Measurements from ENCODE around the gene DPYSL5. TPM values are rescaled to one million over a fixed set of nuclear protein-coding genes. Genes with fewer than 3 reads are reported as not detected.

Gene DPYSL5
- total and polyA plus RNA-seq, 2 of the 8 experiments (the other 6 are each of a cell fraction or from before 2014, with no cell fraction given): 11.9 to 16.4 TPM

DNA sequence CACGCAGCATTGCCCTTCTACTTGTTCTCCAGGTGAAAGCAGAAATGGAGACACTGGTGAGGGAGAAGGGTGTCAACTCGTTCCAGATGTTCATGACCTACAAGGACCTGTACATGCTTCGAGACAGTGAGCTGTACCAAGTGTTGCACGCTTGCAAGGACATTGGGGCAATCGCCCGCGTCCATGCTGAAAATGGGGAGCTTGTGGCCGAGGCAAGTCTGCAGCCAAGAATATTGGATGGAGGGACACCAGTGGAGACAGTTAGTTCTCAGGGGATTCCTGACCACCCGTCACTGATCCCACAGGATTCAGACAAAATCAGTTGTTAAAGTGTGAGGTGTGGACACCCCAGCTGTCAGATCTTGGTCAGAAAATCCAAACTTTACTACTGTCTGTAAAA is 79.3 kb downstream of the DPYSL5 start:
- CTCF ChIA-PET (ENCODE audit: partially characterized antibody): interaction anchor here (0.7 to 4.6 kb wide), 5 partner anchors 12 to 85 kb away, joined by 3 to 34 read pairs (median 4); no protein-coding TSS in a partner anchor
- no peak for FAIRE-seq
- POLR2A ChIA-PET (ENCODE audit: partially characterized antibody): no interaction called here
- Histone ChIP-seq H2AK5ac (ENCODE audit: low read depth, low read length) (no peak overlapping the region), H3K4me2 (ENCODE audit: insufficient read depth in 1 of 2, low read depth in 2 of 2, low read length in 2 of 2) (no peak overlapping the region), H3K23ac (ENCODE audit: insufficient read length) (no peak overlapping the region), H2BK12ac (ENCODE audit: low read depth, low read length) (no peak overlapping the region), H2BK120ac (replicated peaks; ENCODE audit: low read depth, low read length) (no peak overlapping the region), H3K79me2 (ENCODE audit: control insufficient read depth in 1 of 2, insufficient read depth in 2 of 2, low read length in 2 of 2) (no peaks in the 10 kb centered on the region), H2BK20ac (ENCODE audit: low read length) (no peak overlapping the region), H3K18ac (ENCODE audit: extremely low read depth, low read length) (no peak overlapping the region), H3K9ac (replicated peaks in 1 of 4; ENCODE audit: extremely low read depth in 1 of 4, low read depth in 3 of 4, low read length in 3 of 4) (no peak overlapping the region), H3K27ac (ENCODE audit: low read depth, low read length) (no peak overlapping the region; the same call in 1 of the 2 replicates), H3K4ac (replicated peaks; ENCODE audit: insufficient read length, low read depth, low read length) (no peak overlapping the region), H4K20me1 (replicated peaks in 1 of 2; ENCODE audit: control insufficient read depth in 1 of 2, insufficient read depth in 2 of 2, low read length in 2 of 2) (no peaks in the 10 kb centered on the region), H3K4me3 (ENCODE audit: extremely low read depth in 1 of 4, insufficient read depth in 2 of 4, low read depth in 3 of 4, low read length in 4 of 4) (no peak overlapping the region), H2BK15ac (ENCODE audit: low read length) (no peak overlapping the region), H3K79me1 (ENCODE audit: low read depth, low read length) (no peaks in the 10 kb centered on the region), H3K27me3 (replicated peaks in 1 of 4; ENCODE audit: control insufficient read depth in 3 of 4, extremely low read depth in 1 of 4, insufficient read depth in 3 of 4, low read length in 3 of 4) (no peaks in the 10 kb centered on the region; a peak in 1 of 7 replicates), H4K91ac (replicated peaks; ENCODE audit: insufficient read length, low read length) (no peak overlapping the region), H3K36me3 (ENCODE audit: control insufficient read depth in 2 of 4, insufficient read depth in 4 of 4, low read length in 3 of 4) (no peaks in the 10 kb centered on the region; a peak in 1 of 8 replicates), H3K23me2 (ENCODE audit: low read depth, low read length) (no peaks in the 10 kb centered on the region), H3K56ac (replicated peaks; ENCODE audit: insufficient read length, low read depth, low read length) (no peak overlapping the region), H3K14ac (ENCODE audit: insufficient read length) (no peak overlapping the region), H3K4me1 (replicated peaks in 1 of 4; ENCODE audit: control insufficient read depth in 3 of 4, insufficient read depth in 4 of 4, low read length in 3 of 4) (peaks cover 0 to 8% (median 5%) of the 10 kb centered on the region in 4 experiments; a peak in 5 of 7 replicates), H2AFZ (ENCODE audit: low read length) (no peak overlapping the region), H3K9me3 (ENCODE audit: insufficient read depth in 2 of 2, low read depth in 1 of 2, low read length in 1 of 2) (no peaks in the 10 kb centered on the region), H4K5ac (ENCODE audit: insufficient read length, low read depth, low read length) (no peak overlapping the region), H4K8ac (ENCODE audit: extremely low read depth, insufficient read depth, low read length) (no peak overlapping the region), H2BK5ac (ENCODE audit: low read depth, low read length) (no peak overlapping the region)
- no peak for DNase-seq (ENCODE audit: low read depth in 1 of 2, low spot score in 2 of 2)
- no peak for TF ChIP-seq SRF (IDR thresholded peaks at IDR 0.05; ENCODE audit: low read depth, low read length)
- no peak for TF ChIP-seq TBP (IDR thresholded peaks at IDR 0.05; ENCODE audit: low read depth, low read length)
- TF ChIP-seq KDM1A (IDR thresholded peaks at IDR 0.05; ENCODE audit: borderline replicate concordance, low read length): no peak
- no peak for TF ChIP-seq NRF1 (IDR thresholded peaks at IDR 0.05; ENCODE audit: low read depth, low read length)
- no peak for TF ChIP-seq RXRA (IDR thresholded peaks at IDR 0.05; ENCODE audit: insufficient read depth, low read depth, low read length)
- TF ChIP-seq RBBP5 (IDR thresholded peaks at IDR 0.05; ENCODE audit: borderline replicate concordance, low read depth, low read length): no peak
- no peak for TF ChIP-seq KDM5A (IDR thresholded peaks at IDR 0.05; ENCODE audit: low read length)
- WGBS, 2 experiments (ENCODE audit: extremely low coverage in 1 of 2, insufficient coverage in 1 of 2, insufficient read length in 1 of 2, insufficient replicate concordance in 2 of 2, low coverage in 1 of 2, low lambda C conversion rate in 2 of 2, missing lambda C conversion rate in 1 of 2): 90% methylated on average over 9 of the region's 9 CpGs; no CpG with 5 or more reads in 1 of the 2 experiments
